Left forelimb (tissue), 1 donor: ENCODE measurements around the gene AGRN.

Experiments used
- DNase-seq: peaks from one replicate; pipeline ENCODE4 v3.0.0-alpha.2; 2018; ENCODE audit warnings: low spot score

AGRN gene

GRCh38 chr1:1038694-1039093, 18.8 kb downstream of the AGRN start:
- DNase-seq = no peak

GRCh38 chr1:1039145-1039910, 19.4 kb downstream of the AGRN start:
- DNase-seq = no peak

GRCh38 chr1:1040004-1040991, 20.4 kb downstream of the AGRN start:
- peak; percentile 86 for DNase-seq

- no peak for DNase-seq
These were observed 21.2 kb downstream of the AGRN start for GRCh38 chr1:1041092-1041523.

- no peak for DNase-seq
These were observed 22.0 kb downstream of the AGRN start for GRCh38 chr1:1041873-1042272.

- DNase-seq = no peak
These were observed 22.9 kb downstream of the AGRN start for GRCh38 chr1:1042835-1043234.

- no peak for DNase-seq
These were observed 23.5 kb downstream of the AGRN start for GRCh38 chr1:1043411-1043810.

GRCh38 chr1:1043921-1044320, 24.0 kb downstream of the AGRN start:
- DNase-seq = no peak

- DNase-seq = no peak
These were observed 24.6 kb downstream of the AGRN start for GRCh38 chr1:1044455-1045078.

GRCh38 chr1:1045129-1045528, 25.2 kb downstream of the AGRN start:
- DNase-seq = no peak

- DNase-seq = no peak
These were observed 26.3 kb downstream of the AGRN start for GRCh38 chr1:1046243-1046642.

GRCh38 chr1:1046767-1047166, 26.8 kb downstream of the AGRN start:
- no peak for DNase-seq

- no peak for DNase-seq
These were observed 27.5 kb downstream of the AGRN start for GRCh38 chr1:1047407-1047806.

GRCh38 chr1:1047963-1048362, 28.0 kb downstream of the AGRN start:
- no peak for DNase-seq

- no peak for DNase-seq
These were observed 28.8 kb downstream of the AGRN start for GRCh38 chr1:1048765-1049164.

GRCh38 chr1:1049318-1050165, 29.6 kb downstream of the AGRN start:
- no peak for DNase-seq

GRCh38 chr1:1050577-1051052, 30.7 kb downstream of the AGRN start:
- DNase-seq = no peak

GRCh38 chr1:1051127-1051810, 31.3 kb downstream of the AGRN start:
- no peak for DNase-seq

GRCh38 chr1:1052003-1052840, 32.3 kb downstream of the AGRN start:
- no peak for DNase-seq

GRCh38 chr1:1053022-1053421, 33.1 kb downstream of the AGRN start:
- DNase-seq = no peak
